ENCODE data around the gene MAB21L3. TPM values are rescaled to one million over a fixed set of nuclear protein-coding genes. Genes with fewer than 3 reads are reported as not detected.

Gene MAB21L3
- total RNA-seq, 6 experiments from 2014 or later, result 0.09 to 7.2 (median 1.1) TPM

GRCh38 chr1:116151739-116152576, 40.8 kb downstream of the MAB21L3 start:
- peak overlapping the region; percentile 85 to 86 (median 86) for H3K27ac ChIP-seq
- H3K4me1 ChIP-seq, result peaks cover 0 to 26% (median 11%) of the 10 kb centered on the region in 4 donors
- DNase-seq, result peak; percentile 78 to 83 (median 82)
- H3K9me3 ChIP-seq, result no peaks in the 10 kb centered on the region
- H3K27me3 ChIP-seq, result no peaks in the 10 kb centered on the region
- TF ChIP-seq POLR2A (IDR thresholded peaks at IDR 0.05), result peak; percentile 45
- TF ChIP-seq, protein P1, sequence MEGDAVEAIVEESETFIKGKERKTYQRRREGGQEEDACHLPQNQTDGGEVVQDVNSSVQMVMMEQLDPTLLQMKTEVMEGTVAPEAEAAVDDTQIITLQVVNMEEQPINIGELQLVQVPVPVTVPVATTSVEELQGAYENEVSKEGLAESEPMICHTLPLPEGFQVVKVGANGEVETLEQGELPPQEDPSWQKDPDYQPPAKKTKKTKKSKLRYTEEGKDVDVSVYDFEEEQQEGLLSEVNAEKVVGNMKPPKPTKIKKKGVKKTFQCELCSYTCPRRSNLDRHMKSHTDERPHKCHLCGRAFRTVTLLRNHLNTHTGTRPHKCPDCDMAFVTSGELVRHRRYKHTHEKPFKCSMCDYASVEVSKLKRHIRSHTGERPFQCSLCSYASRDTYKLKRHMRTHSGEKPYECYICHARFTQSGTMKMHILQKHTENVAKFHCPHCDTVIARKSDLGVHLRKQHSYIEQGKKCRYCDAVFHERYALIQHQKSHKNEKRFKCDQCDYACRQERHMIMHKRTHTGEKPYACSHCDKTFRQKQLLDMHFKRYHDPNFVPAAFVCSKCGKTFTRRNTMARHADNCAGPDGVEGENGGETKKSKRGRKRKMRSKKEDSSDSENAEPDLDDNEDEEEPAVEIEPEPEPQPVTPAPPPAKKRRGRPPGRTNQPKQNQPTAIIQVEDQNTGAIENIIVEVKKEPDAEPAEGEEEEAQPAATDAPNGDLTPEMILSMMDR (IDR thresholded peaks at IDR 0.05), result peak; percentile 92 to 98 (median 96)
- WGBS (ENCODE audit: insufficient coverage, low coverage, low lambda C conversion rate, missing lambda C conversion rate), result 2% methylated on average over 11 of the region's 46 CpGs
- peak; percentile 87 to 93 (median 90) for ATAC-seq
- intact Hi-C loops (cut with DNase I), result no loop called here
- peak overlapping the region; percentile 41 to 50 (median 48) for H3K4me3 ChIP-seq
- H3K36me3 ChIP-seq, result no peaks in the 10 kb centered on the region

GRCh38 chr1:116152577-116152943, 41.4 kb downstream of the MAB21L3 start:
- H3K9me3 ChIP-seq, result no peaks in the 10 kb centered on the region
- 40% methylated on average over 2 of the region's 4 CpGs for WGBS (ENCODE audit: insufficient coverage, low coverage, low lambda C conversion rate, missing lambda C conversion rate)
- DNase-seq, result no peak
- ATAC-seq, result peak in 1 of 4 donors; percentile 2
- no peaks in the 10 kb centered on the region for H3K27me3 ChIP-seq
- H3K27ac ChIP-seq, result peak overlapping the region; percentile 85 to 86 (median 86)
- H3K4me1 ChIP-seq, result peaks cover 0 to 26% (median 11%) of the 10 kb centered on the region in 4 donors
- intact Hi-C loops (cut with DNase I), result no loop called here
- H3K4me3 ChIP-seq, result peak overlapping the region; percentile 41 to 50 (median 48)
- H3K36me3 ChIP-seq, result no peaks in the 10 kb centered on the region
- TF ChIP-seq, protein P1 (IDR thresholded peaks at IDR 0.05), result no peak
- no peak for TF ChIP-seq POLR2A (IDR thresholded peaks at IDR 0.05)

DNA sequence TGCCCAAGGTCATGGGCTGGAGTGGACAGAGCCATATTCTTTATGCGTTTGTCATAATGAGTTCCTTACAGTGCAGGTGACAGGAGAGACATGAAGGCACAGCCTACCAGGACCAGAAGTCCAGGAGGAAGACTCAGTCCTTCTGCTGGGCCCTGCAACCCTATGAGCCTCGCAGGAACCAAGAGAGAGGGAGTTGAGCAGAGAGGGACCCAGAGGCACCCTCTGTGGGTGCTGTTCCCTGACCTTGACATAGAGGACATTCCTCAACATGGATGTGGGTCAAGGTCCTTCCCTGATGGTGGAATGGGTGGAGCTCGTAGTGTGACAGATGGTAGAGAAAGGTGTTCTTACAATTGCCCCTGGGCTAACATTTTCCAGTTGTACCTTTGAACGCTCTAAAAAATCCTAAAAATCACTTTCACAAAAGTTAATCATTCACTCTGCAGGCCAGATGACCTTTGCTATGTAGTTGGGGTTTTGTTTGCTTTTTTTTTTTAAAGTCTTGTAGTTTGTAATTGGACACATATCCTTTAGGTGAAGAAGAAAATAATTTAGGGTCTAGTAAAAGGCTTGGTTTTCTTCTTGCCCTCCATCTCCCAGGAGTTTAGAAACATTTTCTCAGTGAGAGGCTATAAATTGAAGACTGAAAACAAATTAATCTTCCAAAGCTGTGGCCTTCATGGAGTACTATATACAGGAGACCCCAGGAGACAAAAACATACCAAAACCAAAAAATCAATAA, 41.9 kb downstream of the MAB21L3 start:
- H3K4me3 ChIP-seq, result no peak overlapping the region
- DNase-seq (peak in 1 of 3 donors; percentile 77), ATAC-seq (peak; percentile 73 to 88 (median 78))
- H3K27me3 ChIP-seq, result no peaks in the 10 kb centered on the region
- intact Hi-C loops (cut with DNase I), result no loop called here
- H3K4me1 ChIP-seq, result peaks cover 0 to 26% (median 11%) of the 10 kb centered on the region in 4 donors
- WGBS (ENCODE audit: insufficient coverage, low coverage, low lambda C conversion rate, missing lambda C conversion rate), result 11% methylated on average over 4 of the region's 4 CpGs
- no peaks in the 10 kb centered on the region for H3K9me3 ChIP-seq
- peak overlapping the region; percentile 61 to 86 (median 84) for H3K27ac ChIP-seq
- no peaks in the 10 kb centered on the region for H3K36me3 ChIP-seq
- no peak for TF ChIP-seq POLR2A (IDR thresholded peaks at IDR 0.05)
- TF ChIP-seq, protein P1 (IDR thresholded peaks at IDR 0.05), result no peak

- DNase-seq (no peak), ATAC-seq (peak; percentile 31 to 58 (median 37))
- H3K27me3 ChIP-seq, result no peaks in the 10 kb centered on the region
- peak overlapping the region; percentile 61 to 86 (median 84) for H3K27ac ChIP-seq
- H3K9me3 ChIP-seq, result no peaks in the 10 kb centered on the region
- no peaks in the 10 kb centered on the region for H3K36me3 ChIP-seq
- peaks cover 0 to 26% (median 11%) of the 10 kb centered on the region in 4 donors for H3K4me1 ChIP-seq
- TF ChIP-seq, protein P1 (IDR thresholded peaks at IDR 0.05), result no peak
- TF ChIP-seq POLR2A (IDR thresholded peaks at IDR 0.05), result no peak
- no peak overlapping the region for H3K4me3 ChIP-seq
- intact Hi-C loops (cut with DNase I), result no loop called here
These were observed 42.5 kb downstream of the MAB21L3 start for GRCh38 chr1:116153692-116154031.
